Muscle layer of duodenum (tissue), 2 donors: Measurements from ENCODE around the gene EHBP1.

ENCODE experiments used
- H3K27ac ChIP-seq: one replicate; pipeline ENCODE4 v1.7.0; 2013; ENCODE audit warnings: mild to moderate bottlenecking, low read length
- H3K27me3 ChIP-seq: one replicate; pipeline ENCODE4 v1.7.0; 2013; ENCODE audit warnings: low read depth, mild to moderate bottlenecking, control low read depth, low read length
- H3K36me3 ChIP-seq, 2 donors: one replicate each; pipeline ENCODE4 v1.7.0; 2013; ENCODE audit warnings: low read length in 2 of 2, control low read depth in 1 of 2, mild to moderate bottlenecking in 1 of 2; ENCODE audit not compliant: insufficient read depth in 2 of 2, control insufficient read depth in 1 of 2
- H3K4me1 ChIP-seq, 2 donors: one replicate each; pipeline ENCODE4 v1.7.0; 2013; ENCODE audit warnings: low read length in 2 of 2, mild to moderate bottlenecking in 2 of 2, control low read depth in 1 of 2, moderate library complexity in 1 of 2; ENCODE audit not compliant: insufficient read depth in 2 of 2, control insufficient read depth in 1 of 2
- H3K4me3 ChIP-seq, 2 donors: one replicate each; pipeline ENCODE4 v1.7.0; 2013; ENCODE audit warnings: low read length in 2 of 2, low read depth in 1 of 2, mild to moderate bottlenecking in 1 of 2
- H3K9me3 ChIP-seq, 2 donors: one replicate each; pipeline ENCODE4 v1.7.0; 2013; ENCODE audit warnings: low read length in 2 of 2, control low read depth in 1 of 2, mild to moderate bottlenecking in 1 of 2; ENCODE audit not compliant: control insufficient read depth in 1 of 2
- donor health status: healthy.

The EHBP1 gene

DNA sequence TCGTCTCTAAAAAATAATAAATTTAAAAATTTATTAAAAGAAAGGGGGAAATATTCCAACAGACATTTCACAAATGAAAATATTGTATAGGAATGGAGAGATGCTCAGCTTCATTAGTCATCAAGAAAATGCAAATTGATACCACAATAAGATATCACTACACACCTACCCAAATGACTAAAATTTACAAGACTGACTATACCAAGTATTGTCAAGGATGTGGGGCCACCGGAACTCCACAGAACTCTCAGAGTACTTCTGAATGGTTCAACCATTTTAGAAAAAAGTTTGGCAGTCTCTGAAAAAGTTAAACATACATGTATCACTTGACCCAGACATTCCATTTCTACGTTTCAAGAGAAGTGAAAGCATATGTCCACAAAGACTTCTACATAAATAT lies 163.4 kb downstream of the EHBP1 start:
- Histone ChIP-seq H3K9me3 (peaks cover 4 to 6% of the 10 kb centered on the region in 2 donors), H3K27me3 (no peaks in the 10 kb centered on the region), H3K4me3 (no peak overlapping the region), H3K27ac (no peak overlapping the region), H3K36me3 (peaks cover 16 to 44% of the 10 kb centered on the region in 2 donors), H3K4me1 (no peaks in the 10 kb centered on the region)

DNA sequence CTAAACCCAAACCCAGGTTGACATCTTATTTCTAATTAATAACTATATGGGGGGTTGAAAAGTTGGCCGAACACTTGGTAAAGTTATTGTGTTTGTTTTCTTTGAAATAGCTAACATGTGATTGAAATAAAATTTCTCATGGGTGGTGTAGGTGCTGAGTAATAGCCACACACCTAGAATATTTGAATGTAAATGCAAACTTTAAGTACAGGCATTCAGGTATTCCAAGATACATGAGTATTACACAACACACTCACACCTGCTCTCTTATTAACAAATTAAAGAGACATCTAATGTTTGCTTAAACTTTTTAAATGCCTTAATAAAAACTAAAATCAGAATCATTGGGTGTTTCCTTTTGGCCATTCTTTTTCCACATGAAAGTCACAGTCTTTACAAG lies 165.5 kb downstream of the EHBP1 start:
- Histone ChIP-seq H3K4me3 (no peak overlapping the region), H3K27me3 (no peaks in the 10 kb centered on the region), H3K4me1 (no peaks in the 10 kb centered on the region), H3K27ac (peak overlapping the region; percentile 41), H3K9me3 (peaks cover 4 to 6% of the 10 kb centered on the region in 2 donors), H3K36me3 (peaks cover 18 to 45% of the 10 kb centered on the region in 2 donors)

DNA sequence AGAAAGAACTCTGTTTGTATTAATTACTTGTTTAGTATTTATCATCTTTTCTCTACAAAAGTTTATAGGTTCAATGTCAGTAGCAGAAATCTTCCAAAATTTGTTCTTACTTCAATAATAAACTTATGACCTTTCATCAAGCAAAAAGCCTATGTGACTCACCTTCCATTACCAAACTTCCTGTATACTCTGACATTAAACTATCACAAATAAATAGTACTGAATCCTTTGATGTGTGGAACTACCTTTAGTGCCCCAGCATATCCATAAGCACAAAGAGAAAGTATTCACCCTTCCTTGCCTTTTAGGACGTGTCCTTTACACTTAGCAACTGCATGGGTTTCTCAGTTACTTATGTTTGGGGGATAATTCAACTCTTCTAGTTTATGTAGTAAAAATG lies 166.0 kb downstream of the EHBP1 start:
- H3K36me3 ChIP-seq: peaks cover 17 to 46% of the 10 kb centered on the region in 2 donors
- no peak overlapping the region for H3K4me3 ChIP-seq
- no peaks in the 10 kb centered on the region for H3K27me3 ChIP-seq
- peak overlapping the region; percentile 41 for H3K27ac ChIP-seq
- peaks cover 4 to 6% of the 10 kb centered on the region in 2 donors for H3K9me3 ChIP-seq
- no peaks in the 10 kb centered on the region for H3K4me1 ChIP-seq

DNA sequence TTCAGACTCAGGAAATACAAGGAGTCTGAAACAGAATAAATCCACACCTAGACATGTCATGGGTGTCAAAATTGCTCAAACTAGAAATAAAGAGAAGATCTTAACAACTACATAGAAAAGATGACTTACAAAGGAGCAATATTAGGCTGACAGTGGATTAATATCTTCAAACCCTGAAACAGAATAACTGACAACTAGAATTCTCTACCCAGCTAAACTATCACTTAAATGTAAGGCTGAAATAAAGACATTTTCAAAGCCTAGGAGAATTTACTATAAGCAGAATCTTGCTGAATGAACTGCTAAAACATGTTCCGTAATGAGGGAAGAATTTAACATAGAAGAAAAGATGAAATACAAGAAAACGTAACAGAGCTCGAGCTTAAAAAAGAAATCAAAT lies 168.1 kb downstream of the EHBP1 start:
- H3K36me3 ChIP-seq: peaks cover 17 to 66% of the 10 kb centered on the region in 2 donors
- no peaks in the 10 kb centered on the region for H3K4me1 ChIP-seq
- no peaks in the 10 kb centered on the region for H3K27me3 ChIP-seq
- H3K4me3 ChIP-seq: no peak overlapping the region
- peaks cover 4 to 6% of the 10 kb centered on the region in 2 donors for H3K9me3 ChIP-seq
- no peak overlapping the region for H3K27ac ChIP-seq

DNA sequence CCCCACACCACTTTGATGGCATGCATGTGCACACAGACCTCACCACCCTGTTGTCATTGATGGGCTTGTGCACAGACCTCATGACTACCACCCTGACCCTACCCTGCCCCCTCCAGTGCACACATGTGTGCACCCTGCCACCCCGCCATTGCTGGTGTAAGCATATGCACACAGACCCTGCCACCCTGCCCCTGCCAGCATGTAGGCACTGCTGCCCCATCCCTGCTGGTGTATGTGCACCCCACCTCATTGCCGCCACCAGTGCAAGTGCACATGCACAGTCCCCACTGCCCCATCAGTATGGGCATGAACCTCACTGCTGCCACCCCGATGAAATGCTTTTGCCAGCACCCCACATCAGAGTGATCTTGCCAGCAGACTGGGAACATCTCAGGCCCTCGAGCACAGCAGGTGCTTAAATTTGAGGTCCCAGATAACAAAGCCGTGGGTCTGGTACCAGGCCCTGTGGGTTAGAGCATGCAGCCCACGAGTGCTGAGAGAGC lies 169.4 kb downstream of the EHBP1 start:
- Histone ChIP-seq H3K36me3 (peaks cover 17 to 73% of the 10 kb centered on the region in 2 donors), H3K4me3 (no peak overlapping the region), H3K27ac (no peak overlapping the region), H3K4me1 (no peaks in the 10 kb centered on the region), H3K27me3 (no peaks in the 10 kb centered on the region), H3K9me3 (peaks cover 4 to 6% of the 10 kb centered on the region in 2 donors)

DNA sequence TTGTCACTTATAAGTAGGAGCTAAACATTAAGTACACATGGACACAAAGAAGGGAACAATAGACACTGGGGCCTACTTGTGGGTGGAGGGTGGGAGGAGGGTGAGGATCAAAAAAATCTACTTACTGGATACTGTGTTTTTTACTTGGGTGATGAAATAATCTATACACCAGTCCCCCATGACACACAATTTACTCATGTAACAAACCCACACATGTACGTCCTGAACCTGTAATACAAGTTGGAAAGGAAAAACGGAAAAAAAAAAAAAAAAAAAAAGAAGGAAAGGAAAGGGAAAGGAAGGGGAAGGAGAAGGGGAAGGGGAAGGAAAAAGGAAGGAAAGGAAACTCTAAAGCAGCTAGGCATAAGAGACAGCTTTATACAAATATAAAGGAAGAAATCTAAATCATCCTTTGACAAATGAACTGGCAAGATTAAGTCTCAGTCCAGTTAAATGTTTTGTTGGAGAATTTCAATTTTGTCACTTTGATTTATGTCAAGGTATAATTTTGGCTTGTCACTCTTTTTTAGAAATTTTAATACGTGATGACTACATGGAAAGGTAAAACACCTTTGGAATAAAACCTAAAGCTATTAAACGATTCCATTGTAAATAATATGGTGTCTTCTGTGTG lies 175.8 kb downstream of the EHBP1 start:
- H3K36me3 ChIP-seq: peaks cover 0 to 34% of the 10 kb centered on the region in 2 donors
- no peak overlapping the region for H3K4me3 ChIP-seq
- H3K27me3 ChIP-seq: no peaks in the 10 kb centered on the region
- peaks cover 0 to 2% of the 10 kb centered on the region in 2 donors for H3K9me3 ChIP-seq
- no peak overlapping the region for H3K27ac ChIP-seq
- no peaks in the 10 kb centered on the region for H3K4me1 ChIP-seq

DNA sequence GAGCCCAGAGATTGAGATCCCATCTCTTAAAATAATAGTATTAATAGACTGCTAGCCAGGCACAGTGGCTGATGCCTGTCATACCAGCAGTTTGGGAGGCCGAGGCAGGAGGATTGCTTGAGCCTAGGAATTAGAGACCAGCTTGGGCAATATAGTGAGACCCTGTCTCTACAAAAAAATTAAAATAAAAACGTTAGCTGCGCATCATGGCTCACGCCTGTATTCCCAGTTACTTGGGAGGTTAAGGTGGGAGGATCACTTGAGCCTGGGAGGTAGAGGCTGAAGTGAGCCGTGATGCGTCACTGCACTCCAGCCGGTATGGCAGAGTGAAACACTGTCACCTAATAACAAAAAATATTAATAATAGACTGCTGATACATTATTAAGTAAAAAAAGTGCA lies 178.1 kb downstream of the EHBP1 start:
- H3K36me3 ChIP-seq: peaks cover 0 to 10% of the 10 kb centered on the region in 2 donors
- H3K4me1 ChIP-seq: no peaks in the 10 kb centered on the region
- no peaks in the 10 kb centered on the region for H3K27me3 ChIP-seq
- no peak overlapping the region for H3K27ac ChIP-seq
- H3K4me3 ChIP-seq: no peak overlapping the region
- peaks cover 0 to 2% of the 10 kb centered on the region in 2 donors for H3K9me3 ChIP-seq

DNA sequence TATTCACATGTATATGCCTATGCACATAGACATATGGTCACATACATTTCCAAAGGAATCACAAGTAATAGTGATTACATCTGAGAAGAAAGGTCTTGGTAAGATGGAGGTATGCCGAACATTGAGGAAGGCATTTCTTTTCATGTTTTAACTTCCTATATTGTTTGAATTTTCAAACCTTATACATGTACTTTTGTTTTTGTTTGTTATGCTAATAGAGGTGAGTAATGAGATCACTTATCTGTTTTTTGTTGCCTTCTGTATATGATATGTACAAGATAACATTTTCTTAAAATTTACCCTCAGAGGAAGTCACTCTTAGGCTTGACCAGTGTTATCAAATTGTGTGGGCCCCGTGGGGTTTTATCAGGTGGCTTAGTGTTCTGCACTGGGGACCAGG lies 178.6 kb downstream of the EHBP1 start:
- Histone ChIP-seq H3K27me3 (no peaks in the 10 kb centered on the region), H3K27ac (no peak overlapping the region), H3K4me1 (no peaks in the 10 kb centered on the region), H3K9me3 (peaks cover 0 to 2% of the 10 kb centered on the region in 2 donors), H3K4me3 (no peak overlapping the region), H3K36me3 (peaks cover 0 to 9% of the 10 kb centered on the region in 2 donors)

DNA sequence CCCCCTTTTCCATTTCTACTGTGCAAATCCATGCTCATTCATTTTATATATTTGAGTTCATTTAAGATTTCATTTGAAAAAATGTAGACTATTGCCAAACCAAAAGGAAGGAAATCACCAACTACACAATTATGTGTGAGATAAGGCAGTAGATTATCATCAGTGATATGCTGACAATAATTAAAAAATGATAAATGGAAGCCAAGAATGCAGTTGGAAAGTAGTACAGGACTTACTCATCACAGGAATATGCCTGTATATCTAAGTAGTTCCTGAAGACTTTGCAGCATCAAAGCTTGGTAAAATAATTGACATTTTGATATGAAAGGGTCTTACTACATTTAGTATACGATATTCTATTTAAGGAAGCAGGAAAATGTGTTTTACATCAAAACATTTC lies 179.0 kb downstream of the EHBP1 start:
- no peaks in the 10 kb centered on the region for H3K4me1 ChIP-seq
- peaks cover 0 to 2% of the 10 kb centered on the region in 2 donors for H3K9me3 ChIP-seq
- H3K4me3 ChIP-seq: no peak overlapping the region
- H3K27me3 ChIP-seq: no peaks in the 10 kb centered on the region
- peaks cover 0 to 5% of the 10 kb centered on the region in 2 donors for H3K36me3 ChIP-seq
- H3K27ac ChIP-seq: no peak overlapping the region

DNA sequence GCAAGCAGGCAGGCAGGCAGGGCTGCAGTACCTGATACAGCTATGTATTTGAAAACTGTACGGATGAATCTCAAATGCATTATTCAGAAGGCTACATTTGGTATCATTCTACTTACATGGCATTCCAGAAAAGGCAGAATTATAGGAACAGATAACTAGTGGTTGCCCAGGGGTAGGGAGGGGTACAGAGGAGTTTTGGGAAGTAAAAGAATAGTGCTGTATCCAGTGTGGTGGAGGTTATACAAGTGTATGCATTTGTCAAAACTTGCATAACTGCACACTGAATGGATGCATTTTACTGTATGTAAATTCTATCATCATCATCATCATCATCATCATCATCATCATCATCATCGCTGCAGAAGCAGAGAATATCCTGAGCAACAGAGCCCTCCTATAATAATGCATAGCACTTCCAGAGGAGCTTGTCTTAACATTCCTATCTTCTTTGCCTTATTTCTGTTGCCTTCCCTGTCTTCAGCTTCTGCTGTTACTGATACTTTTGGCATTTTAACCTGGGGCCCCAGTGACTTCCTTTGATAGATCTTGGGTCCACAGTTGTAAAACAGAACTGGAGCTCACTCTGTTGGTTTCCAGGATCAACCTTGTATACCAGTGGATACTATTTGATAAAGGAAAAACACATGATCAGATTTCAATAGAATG lies 189.6 kb downstream of the EHBP1 start:
- no peaks in the 10 kb centered on the region for H3K27me3 ChIP-seq
- no peaks in the 10 kb centered on the region for H3K36me3 ChIP-seq
- no peaks in the 10 kb centered on the region for H3K9me3 ChIP-seq
- no peaks in the 10 kb centered on the region for H3K4me1 ChIP-seq
- no peak overlapping the region for H3K4me3 ChIP-seq
- no peak overlapping the region for H3K27ac ChIP-seq

DNA sequence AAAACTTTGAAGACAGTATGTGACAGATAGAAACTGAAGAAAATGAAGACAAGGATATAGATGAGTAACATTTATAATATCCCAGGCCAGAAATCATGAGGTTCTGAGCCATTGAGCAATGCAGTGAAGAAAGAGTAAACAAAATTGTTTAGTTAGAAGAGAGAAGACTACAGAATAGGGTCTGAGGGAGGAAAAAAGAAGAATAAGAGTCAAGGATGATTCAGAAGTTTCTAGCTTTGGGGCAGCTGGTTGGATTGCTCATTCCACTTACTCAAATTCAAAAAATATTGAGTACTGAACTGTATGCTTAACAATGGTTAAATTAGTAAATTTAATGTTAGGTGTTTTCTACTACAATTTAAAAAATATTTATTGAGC lies 190.1 kb downstream of the EHBP1 start:
- H3K9me3 ChIP-seq: no peaks in the 10 kb centered on the region
- no peak overlapping the region for H3K27ac ChIP-seq
- no peaks in the 10 kb centered on the region for H3K4me1 ChIP-seq
- H3K36me3 ChIP-seq: no peaks in the 10 kb centered on the region
- H3K27me3 ChIP-seq: no peaks in the 10 kb centered on the region
- H3K4me3 ChIP-seq: no peak overlapping the region
